PC-9 (cell line): Measurements from ENCODE around the gene RASGEF1C. TPM values are rescaled to one million over a fixed set of nuclear protein-coding genes. Genes with fewer than 3 reads are reported as not detected.

Source experiments
- BruUV-seq: library from RNA; stranded (reverse); fragments of 400-500 nt; replicated peaks from 2 replicates; lab custom pipeline; 2021; lab: Mats Ljungman, UMichigan
- CTCF ChIA-PET: fragments of 300-600 bp; sonication (Branson Sonifier 250); formaldehyde crosslinking; loops from one replicate; lab custom pipeline; 2022; ENCODE audit warnings: antibody characterized with exemption; lab: Charles Lee
- POLR2A ChIA-PET: fragments of 300-600 bp; sonication (Branson Sonifier 250); formaldehyde crosslinking; loops from one replicate; lab custom pipeline; 2022; ENCODE audit warnings: antibody characterized with exemption; ENCODE audit not compliant: unreplicated experiment; lab: Charles Lee
- DNase-seq, 2 experiments: peaks; one replicate each; pipeline versions ENCODE4 v3.0.0 to v3.0.0-alpha.2; 2015 to 2022; ENCODE audit warnings: mixed read lengths in 1 of 2
- H2AFZ ChIP-seq: fragments of 200-600 bp; sonication (generic); 2 replicates; pipeline ENCODE4 v1.8.1; 2017; ENCODE audit warnings: antibody characterized with exemption
- H3F3A ChIP-seq: fragments of 200-600 bp; sonication (generic); 2 replicates; pipeline ENCODE4 v1.8.1; 2017; ENCODE audit warnings: antibody characterized with exemption, mild to moderate bottlenecking, low read depth; ENCODE audit not compliant: insufficient read depth
- H3K27ac ChIP-seq: fragments of 200-600 bp; sonication (generic); 2 replicates; pipeline ENCODE4 v1.6.1; 2016; ENCODE audit warnings: mixed run types
- H3K27me3 ChIP-seq: fragments of 200-600 bp; sonication (generic); 2 replicates; pipeline ENCODE4 v1.6.1; 2016; ENCODE audit warnings: low read depth, mixed run types; ENCODE audit not compliant: insufficient read depth
- H3K36me3 ChIP-seq: fragments of 200-600 bp; sonication (generic); 2 replicates; pipeline ENCODE4 v1.6.1; 2016; ENCODE audit warnings: low read depth, mixed run types
- H3K4me1 ChIP-seq: fragments of 200-600 bp; sonication (generic); replicated peaks from 2 replicates; pipeline ENCODE4 v1.6.1; 2016; ENCODE audit warnings: mixed run types; ENCODE audit not compliant: insufficient read depth
- H3K4me2 ChIP-seq: fragments of 200-600 bp; sonication (generic); 2 replicates; pipeline ENCODE4 v1.6.1; 2017; ENCODE audit warnings: mixed run types
- H3K4me3 ChIP-seq: fragments of 200-600 bp; sonication (generic); 2 replicates; pipeline ENCODE4 v1.6.1; 2016; ENCODE audit warnings: mixed run types
- H3K79me2 ChIP-seq: fragments of 200-600 bp; sonication (generic); 2 replicates; pipeline ENCODE4 v1.6.1; 2017; ENCODE audit warnings: low read depth, mixed run types
- H3K9me2 ChIP-seq: fragments of 200-600 bp; sonication (generic); 2 replicates; pipeline ENCODE4 v1.8.1; 2017; ENCODE audit warnings: mild to moderate bottlenecking; ENCODE audit not compliant: insufficient read depth
- H3K9me3 ChIP-seq: fragments of 200-600 bp; sonication (generic); 2 replicates; pipeline ENCODE4 v1.8.1; 2016; ENCODE audit warnings: low read depth; ENCODE audit not compliant: insufficient read depth
- H4K20me1 ChIP-seq: fragments of 200-600 bp; sonication (generic); 2 replicates; pipeline ENCODE4 v1.8.1; 2017; ENCODE audit not compliant: insufficient read depth
- CTCF ChIP-seq: fragments of 200-600 bp; sonication (generic); conservative IDR thresholded peaks from 2 replicates; pipeline ENCODE4 v1.6.1; 2017; ENCODE audit warnings: mixed run types, antibody characterized with exemption, mild to moderate bottlenecking, moderate library complexity
- EZH2 ChIP-seq: fragments of 200-600 bp; sonication (generic); IDR thresholded peaks from 2 replicates; pipeline ENCODE4 v1.8.0; 2017; ENCODE audit warnings: antibody characterized with exemption, low read depth
- intact Hi-C: fragments of 100-400 bp; cut with micrococcal nuclease; formaldehyde crosslinking; loops from one replicate; pipeline ENCODE4 v1.10.0; 2022; ENCODE audit not compliant: unreplicated experiment
- total RNA-seq: library from RNA; stranded (reverse); gene quantifications from 2 replicates; pipeline ENCODE4 v1.2.3, GENCODE V29; 2021

Gene RASGEF1C
- total RNA-seq, 1 experiment from 2014 or later: not detected

- Histone ChIP-seq H3K4me2 (no peak overlapping the region), H4K20me1 (no peaks in the 10 kb centered on the region), H3K27me3 (peaks cover 14% of the 10 kb centered on the region), H3K36me3 (no peaks in the 10 kb centered on the region), H3K4me3 (no peak overlapping the region), H3K79me2 (no peaks in the 10 kb centered on the region), H3K27ac (no peak overlapping the region), H3K4me1 (no peaks in the 10 kb centered on the region), H3K9me3 (no peaks in the 10 kb centered on the region), H2AFZ (no peak overlapping the region), H3K9me2 (no peaks in the 10 kb centered on the region), H3F3A (no peaks in the 10 kb centered on the region)
- no TSS peak for BruUV-seq
- no peak for DNase-seq
- TF ChIP-seq EZH2 (no peak), CTCF (no peak)
- CTCF ChIA-PET: no interaction called here
- intact Hi-C loops: no loop called here
- POLR2A ChIA-PET: no interaction called here
Observed at GRCh38 chr5:180173875-180174586, 35.0 kb downstream of the RASGEF1C start.

GRCh38 chr5:180173198-180173544, 35.8 kb downstream of the RASGEF1C start:
- H3K79me2 ChIP-seq: no peaks in the 10 kb centered on the region
- H3K27me3 ChIP-seq: peaks cover 21% of the 10 kb centered on the region
- BruUV-seq: no TSS peak
- no peaks in the 10 kb centered on the region for H3F3A ChIP-seq
- no peaks in the 10 kb centered on the region for H3K9me3 ChIP-seq
- no peak for TF ChIP-seq EZH2
- no peak for TF ChIP-seq CTCF
- DNase-seq: no peak
- no peak overlapping the region for H2AFZ ChIP-seq
- no peaks in the 10 kb centered on the region for H3K9me2 ChIP-seq
- CTCF ChIA-PET: no interaction called here
- no peaks in the 10 kb centered on the region for H4K20me1 ChIP-seq
- H3K4me2 ChIP-seq: no peak overlapping the region
- H3K27ac ChIP-seq: no peak overlapping the region
- intact Hi-C loops: no loop called here
- no peaks in the 10 kb centered on the region for H3K4me1 ChIP-seq
- POLR2A ChIA-PET: no interaction called here
- no peaks in the 10 kb centered on the region for H3K36me3 ChIP-seq
- no peak overlapping the region for H3K4me3 ChIP-seq

- POLR2A ChIA-PET: no interaction called here
- no peak for DNase-seq
- TF ChIP-seq EZH2: no peak
- TF ChIP-seq CTCF: no peak
Observed at GRCh38 chr5:180172447-180173197, 36.4 kb downstream of the RASGEF1C start.

More at GRCh38 chr5:180172447-180173197, 36.4 kb downstream of the RASGEF1C start:
- Histone ChIP-seq H3K27ac (no peak overlapping the region), H4K20me1 (no peaks in the 10 kb centered on the region), H3F3A (no peaks in the 10 kb centered on the region), H3K4me2 (no peak overlapping the region), H3K4me3 (no peak overlapping the region), H3K36me3 (no peaks in the 10 kb centered on the region), H3K79me2 (no peaks in the 10 kb centered on the region), H3K4me1 (no peaks in the 10 kb centered on the region), H3K9me3 (no peaks in the 10 kb centered on the region), H3K9me2 (no peaks in the 10 kb centered on the region), H2AFZ (no peak overlapping the region), H3K27me3 (peaks cover 21% of the 10 kb centered on the region)
- CTCF ChIA-PET: no interaction called here
- intact Hi-C loops: no loop called here
- BruUV-seq: no TSS peak
